ENCODE measurements around the gene RNU1-4. TPM values are rescaled to one million over a fixed set of nuclear protein-coding genes. Genes with fewer than 3 reads are reported as not detected.
"Not testable (repeated sequence)": the region's sequence is repeated elsewhere in the genome, so short reads cannot be mapped to it uniquely, and the experiment has no call there.

The RNU1-4 gene
- total and polyA plus RNA-seq, 2 experiments from 2014 or later = not detected

DNA sequence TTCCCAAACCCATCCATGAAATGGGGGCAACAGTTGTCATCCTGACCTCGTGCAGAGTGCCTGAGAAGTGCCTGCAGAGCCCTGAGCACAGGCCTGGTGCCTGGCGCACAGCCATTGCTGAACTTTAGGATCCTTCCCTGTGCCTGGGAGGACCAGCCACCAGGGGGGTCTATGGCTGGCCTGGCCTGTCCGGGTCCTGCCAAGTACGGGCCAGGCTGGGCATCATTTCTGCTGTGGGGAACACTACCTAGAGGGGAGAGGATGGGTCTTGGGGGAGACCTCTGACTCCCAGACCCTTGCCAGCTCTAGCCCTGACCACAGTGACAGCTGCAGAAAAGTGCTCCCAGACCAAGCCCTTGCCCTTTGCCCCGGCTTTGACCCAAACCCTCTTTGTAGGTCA is 28.2 kb upstream of the RNU1-4 start:
- not testable (repeated sequence) for H3K4me1 ChIP-seq (ENCODE audit: insufficient read depth); H3K9me3 Mint-ChIP-seq; H3K27ac ChIP-seq (ENCODE audit: low read depth); DNase-seq (ENCODE audit: low spot score); H3K27me3 ChIP-seq (ENCODE audit: insufficient read depth); H3K36me3 ChIP-seq (ENCODE audit: insufficient read depth); H3K4me1 Mint-ChIP-seq; H3K4me3 ChIP-seq; H2AFZ ChIP-seq; H3K36me3 Mint-ChIP-seq (ENCODE audit: low read depth); H3K4me3 Mint-ChIP-seq; H3K79me2 ChIP-seq (replicated peaks; ENCODE audit: insufficient read depth); H3K9me2 ChIP-seq (ENCODE audit: insufficient read depth); H3K4me2 ChIP-seq; H4K20me1 ChIP-seq (replicated peaks; ENCODE audit: insufficient read depth); H3F3A ChIP-seq (replicated peaks; ENCODE audit: low read depth); H3K27ac Mint-ChIP-seq
- peak; percentile 2; the same call in 1 of the 3 replicates for ATAC-seq
- peaks cover 10% of the 10 kb centered on the region for H3K27me3 Mint-ChIP-seq (ENCODE audit: insufficient read depth, low read depth, poor library complexity)
- TF ChIP-seq, protein P1, sequence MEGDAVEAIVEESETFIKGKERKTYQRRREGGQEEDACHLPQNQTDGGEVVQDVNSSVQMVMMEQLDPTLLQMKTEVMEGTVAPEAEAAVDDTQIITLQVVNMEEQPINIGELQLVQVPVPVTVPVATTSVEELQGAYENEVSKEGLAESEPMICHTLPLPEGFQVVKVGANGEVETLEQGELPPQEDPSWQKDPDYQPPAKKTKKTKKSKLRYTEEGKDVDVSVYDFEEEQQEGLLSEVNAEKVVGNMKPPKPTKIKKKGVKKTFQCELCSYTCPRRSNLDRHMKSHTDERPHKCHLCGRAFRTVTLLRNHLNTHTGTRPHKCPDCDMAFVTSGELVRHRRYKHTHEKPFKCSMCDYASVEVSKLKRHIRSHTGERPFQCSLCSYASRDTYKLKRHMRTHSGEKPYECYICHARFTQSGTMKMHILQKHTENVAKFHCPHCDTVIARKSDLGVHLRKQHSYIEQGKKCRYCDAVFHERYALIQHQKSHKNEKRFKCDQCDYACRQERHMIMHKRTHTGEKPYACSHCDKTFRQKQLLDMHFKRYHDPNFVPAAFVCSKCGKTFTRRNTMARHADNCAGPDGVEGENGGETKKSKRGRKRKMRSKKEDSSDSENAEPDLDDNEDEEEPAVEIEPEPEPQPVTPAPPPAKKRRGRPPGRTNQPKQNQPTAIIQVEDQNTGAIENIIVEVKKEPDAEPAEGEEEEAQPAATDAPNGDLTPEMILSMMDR (conservative IDR thresholded peaks at IDR 0.05; ENCODE audit: low read depth in 2 of 2) = peak; percentile 11 to 21; a peak in 1 of 4 replicates

DNA sequence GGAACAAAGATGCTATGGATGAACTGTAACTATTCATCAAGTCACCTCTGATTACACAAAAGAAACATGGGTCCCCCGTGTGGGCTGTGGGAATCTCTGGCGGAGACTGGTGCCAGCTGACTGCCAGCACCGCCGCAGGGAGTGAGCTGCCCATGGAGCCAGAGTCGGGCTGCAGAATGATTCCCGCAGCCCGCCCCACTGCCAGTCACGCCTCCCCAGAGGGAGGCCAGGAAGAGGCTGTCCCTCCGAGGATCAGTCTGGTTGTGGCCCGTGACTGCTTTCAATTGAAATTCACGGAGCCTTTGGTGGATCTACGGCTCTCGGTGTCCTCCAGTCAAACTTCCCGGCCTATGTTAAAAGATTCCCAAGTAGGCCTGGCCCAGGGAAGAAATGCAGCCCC is 27.7 kb upstream of the RNU1-4 start:
- Mint-ChIP-seq H3K4me1 (peaks cover 10% of the 10 kb centered on the region), H3K27me3 (ENCODE audit: insufficient read depth, low read depth, poor library complexity) (peaks cover 15% of the 10 kb centered on the region)
- H3K27me3 ChIP-seq (ENCODE audit: insufficient read depth); H2AFZ ChIP-seq; H3K36me3 Mint-ChIP-seq (ENCODE audit: low read depth); H3K9me2 ChIP-seq (ENCODE audit: insufficient read depth); H3K27ac ChIP-seq (ENCODE audit: low read depth); DNase-seq (ENCODE audit: low spot score); H3K4me1 ChIP-seq (ENCODE audit: insufficient read depth); H3K27ac Mint-ChIP-seq; ATAC-seq; H3K9me3 Mint-ChIP-seq; H3K4me3 ChIP-seq; H4K20me1 ChIP-seq (replicated peaks; ENCODE audit: insufficient read depth); H3F3A ChIP-seq (replicated peaks; ENCODE audit: low read depth); H3K4me3 Mint-ChIP-seq; H3K4me2 ChIP-seq; H3K79me2 ChIP-seq (replicated peaks; ENCODE audit: insufficient read depth); H3K36me3 ChIP-seq (ENCODE audit: insufficient read depth): not testable (repeated sequence)

DNA sequence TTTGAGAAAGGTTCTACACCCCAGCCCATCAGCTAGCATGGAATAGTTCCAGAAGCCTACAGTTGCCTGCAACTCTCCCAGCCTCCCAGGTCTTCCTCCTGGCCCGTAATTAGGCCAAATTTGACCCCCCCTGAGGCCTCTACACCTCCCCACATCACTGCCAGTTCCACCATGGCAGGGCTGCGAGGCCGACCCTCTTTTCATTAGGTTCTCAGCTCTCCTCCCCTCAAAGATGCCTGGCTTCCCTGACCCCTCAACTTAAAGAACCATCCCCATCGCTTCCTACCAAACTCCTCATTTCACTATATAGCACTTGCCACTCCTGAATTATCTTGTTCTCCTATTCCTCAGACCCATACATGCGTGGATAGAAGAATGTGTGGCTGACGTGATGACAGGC is 27.3 kb upstream of the RNU1-4 start:
- H3K79me2 ChIP-seq (replicated peaks; ENCODE audit: insufficient read depth); H3K4me3 Mint-ChIP-seq; H3K36me3 ChIP-seq (ENCODE audit: insufficient read depth); ATAC-seq; H3K27me3 ChIP-seq (ENCODE audit: insufficient read depth); H3K4me2 ChIP-seq; H2AFZ ChIP-seq; H4K20me1 ChIP-seq (replicated peaks; ENCODE audit: insufficient read depth); H3K9me3 Mint-ChIP-seq; H3K36me3 Mint-ChIP-seq (ENCODE audit: low read depth); H3K9me2 ChIP-seq (ENCODE audit: insufficient read depth); H3K27ac Mint-ChIP-seq; H3F3A ChIP-seq (replicated peaks; ENCODE audit: low read depth); H3K4me3 ChIP-seq; H3K4me1 ChIP-seq (ENCODE audit: insufficient read depth); DNase-seq (ENCODE audit: low spot score); H3K27ac ChIP-seq (ENCODE audit: low read depth): not testable (repeated sequence)
- H3K4me1 Mint-ChIP-seq = peaks cover 14% of the 10 kb centered on the region
- peaks cover 19% of the 10 kb centered on the region for H3K27me3 Mint-ChIP-seq (ENCODE audit: insufficient read depth, low read depth, poor library complexity)

DNA sequence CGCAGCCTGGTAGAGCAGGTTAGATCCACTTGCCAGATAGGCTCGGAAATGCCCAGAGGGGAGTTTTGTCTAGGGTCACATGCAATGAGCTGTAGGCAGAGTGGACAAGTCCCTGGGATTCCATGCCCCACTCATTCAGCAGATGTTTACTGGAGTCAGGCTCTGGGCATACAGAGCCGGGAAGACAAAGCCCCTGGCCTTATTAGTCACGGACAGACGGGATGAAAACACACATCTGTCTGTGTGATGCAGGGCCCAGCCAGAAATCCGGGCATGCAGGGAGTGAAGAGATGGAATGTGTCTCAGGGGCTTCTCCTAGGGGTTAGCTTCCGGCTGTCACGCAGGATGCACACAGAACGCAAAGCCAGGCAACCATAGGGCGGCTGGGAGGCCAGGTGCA is 26.8 kb upstream of the RNU1-4 start:
- H3K9me3 Mint-ChIP-seq; H3K4me3 ChIP-seq; H3K79me2 ChIP-seq (replicated peaks; ENCODE audit: insufficient read depth); H3K36me3 ChIP-seq (ENCODE audit: insufficient read depth); H4K20me1 ChIP-seq (replicated peaks; ENCODE audit: insufficient read depth); H3F3A ChIP-seq (replicated peaks; ENCODE audit: low read depth); ATAC-seq; H3K4me3 Mint-ChIP-seq; H3K36me3 Mint-ChIP-seq (ENCODE audit: low read depth); H3K4me2 ChIP-seq; H3K27ac Mint-ChIP-seq; DNase-seq (ENCODE audit: low spot score); H2AFZ ChIP-seq; H3K9me2 ChIP-seq (ENCODE audit: insufficient read depth); H3K27ac ChIP-seq (ENCODE audit: low read depth); H3K4me1 ChIP-seq (ENCODE audit: insufficient read depth); H3K27me3 ChIP-seq (ENCODE audit: insufficient read depth): not testable (repeated sequence)
- Mint-ChIP-seq H3K27me3 (ENCODE audit: insufficient read depth, low read depth, poor library complexity) (peaks cover 21% of the 10 kb centered on the region), H3K4me1 (peaks cover 15% of the 10 kb centered on the region)
